Measurements from ENCODE around the gene TMC6. TPM values are rescaled to one million over a fixed set of nuclear protein-coding genes. Genes with fewer than 3 reads are reported as not detected.

TMC6 gene
- total and polyA plus RNA-seq, 4 donors, result 7.7 to 61.9 (median 13.3) TPM

- Histone ChIP-seq H3K4me3 (ENCODE audit: low read depth in 1 of 3, low read length in 3 of 3) (no peak overlapping the region), H3K4me1 (ENCODE audit: control insufficient read depth in 4 of 4, insufficient read depth in 4 of 4, low read length in 3 of 4) (peaks cover 20 to 46% (median 34%) of the 10 kb centered on the region in 4 donors), H3K36me3 (ENCODE audit: control insufficient read depth in 4 of 4, insufficient read depth in 3 of 4, low read depth in 1 of 4, low read length in 3 of 4) (peaks cover 0 to 21% (median 4%) of the 10 kb centered on the region in 4 donors), H3K27ac (ENCODE audit: low read depth in 1 of 2, low read length in 2 of 2) (no peak overlapping the region), H3K9me3 (ENCODE audit: control insufficient read depth in 4 of 4, low read length in 3 of 4) (no peaks in the 10 kb centered on the region), H3K9ac (ENCODE audit: low read depth in 1 of 2, low read length in 2 of 2) (no peak overlapping the region), H3K27me3 (ENCODE audit: control insufficient read depth in 4 of 4, insufficient read depth in 4 of 4, low read length in 3 of 4) (no peaks in the 10 kb centered on the region)
- WGBS, result 89% methylated on average over 31 of the region's 31 CpGs
- TF ChIP-seq FOXA1 (IDR thresholded peaks at IDR 0.05) (no peak), MAX (IDR thresholded peaks at IDR 0.05) (no peak), GABPA (IDR thresholded peaks at IDR 0.05 in 1 of 2, conservative IDR thresholded peaks at IDR 0.05 in 1 of 2) (no peak), JUND (IDR thresholded peaks at IDR 0.05) (no peak), CTCF (IDR thresholded peaks at IDR 0.05; ENCODE audit: low read depth, low read length, missing input control) (no peak), EGR1 (IDR thresholded peaks at IDR 0.05; ENCODE audit: low read depth in 2 of 2) (no peak), HNF4G (IDR thresholded peaks at IDR 0.05) (no peak), FOXA2 (IDR thresholded peaks at IDR 0.05) (no peak), RAD21 (IDR thresholded peaks at IDR 0.05) (no peak), SP1 (IDR thresholded peaks at IDR 0.05) (no peak), TAF1 (conservative IDR thresholded peaks at IDR 0.05) (no peak), RXRA (IDR thresholded peaks at IDR 0.05) (no peak), NR2F2 (IDR thresholded peaks at IDR 0.05) (no peak), ATF3 (IDR thresholded peaks at IDR 0.05) (no peak), REST (IDR thresholded peaks at IDR 0.05) (no peak), YY1 (IDR thresholded peaks at IDR 0.05) (no peak), HNF4A (conservative IDR thresholded peaks at IDR 0.05) (no peak)
- TF ChIP-seq, protein P1, sequence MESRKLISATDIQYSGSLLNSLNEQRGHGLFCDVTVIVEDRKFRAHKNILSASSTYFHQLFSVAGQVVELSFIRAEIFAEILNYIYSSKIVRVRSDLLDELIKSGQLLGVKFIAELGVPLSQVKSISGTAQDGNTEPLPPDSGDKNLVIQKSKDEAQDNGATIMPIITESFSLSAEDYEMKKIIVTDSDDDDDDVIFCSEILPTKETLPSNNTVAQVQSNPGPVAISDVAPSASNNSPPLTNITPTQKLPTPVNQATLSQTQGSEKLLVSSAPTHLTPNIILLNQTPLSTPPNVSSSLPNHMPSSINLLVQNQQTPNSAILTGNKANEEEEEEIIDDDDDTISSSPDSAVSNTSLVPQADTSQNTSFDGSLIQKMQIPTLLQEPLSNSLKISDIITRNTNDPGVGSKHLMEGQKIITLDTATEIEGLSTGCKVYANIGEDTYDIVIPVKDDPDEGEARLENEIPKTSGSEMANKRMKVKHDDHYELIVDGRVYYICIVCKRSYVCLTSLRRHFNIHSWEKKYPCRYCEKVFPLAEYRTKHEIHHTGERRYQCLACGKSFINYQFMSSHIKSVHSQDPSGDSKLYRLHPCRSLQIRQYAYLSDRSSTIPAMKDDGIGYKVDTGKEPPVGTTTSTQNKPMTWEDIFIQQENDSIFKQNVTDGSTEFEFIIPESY (IDR thresholded peaks at IDR 0.05), result no peak
- no peak for DNase-seq (ENCODE audit: low spot score)
Observed at GRCh38 chr17:78170692-78171590, 42.4 kb upstream of the TMC6 start.
